Duodenal mucosa (tissue), 2 donors: ENCODE data around the gene FAM168A.
"Not testable (repeated sequence)": the region's sequence is repeated elsewhere in the genome, so short reads cannot be mapped to it uniquely, and the experiment has no call there.

Experiments used
- H3K27ac ChIP-seq: one replicate; pipeline ENCODE4 v1.7.0; 2013; ENCODE audit warnings: low read depth, low read length
- H3K27me3 ChIP-seq, 2 donors: one replicate each; pipeline ENCODE4 v1.7.0; 2013; ENCODE audit warnings: low read length in 2 of 2, control low read depth in 1 of 2; ENCODE audit not compliant: insufficient read depth in 2 of 2, control insufficient read depth in 1 of 2
- H3K36me3 ChIP-seq, 2 donors: one replicate each; pipeline ENCODE4 v1.7.0; 2013; ENCODE audit warnings: low read length in 2 of 2, control low read depth in 1 of 2; ENCODE audit not compliant: insufficient read depth in 2 of 2, control insufficient read depth in 1 of 2
- H3K4me1 ChIP-seq, 2 donors: one replicate each; pipeline ENCODE4 v1.7.0; 2013; ENCODE audit warnings: low read length in 2 of 2, control low read depth in 1 of 2; ENCODE audit not compliant: insufficient read depth in 2 of 2, control insufficient read depth in 1 of 2
- H3K4me3 ChIP-seq, 2 donors: one replicate each; pipeline ENCODE4 v1.7.0; 2013; ENCODE audit warnings: low read length in 2 of 2, low read depth in 1 of 2
- H3K9ac ChIP-seq, 2 donors: one replicate each; pipeline ENCODE4 v1.7.0; 2013; ENCODE audit warnings: low read length in 2 of 2, low read depth in 1 of 2
- H3K9me3 ChIP-seq, 2 donors: one replicate each; pipeline ENCODE4 v1.7.0; 2013; ENCODE audit warnings: low read length in 2 of 2, control low read depth in 1 of 2; ENCODE audit not compliant: control insufficient read depth in 1 of 2

Gene FAM168A

GRCh38 chr11:73596547-73596946 lies 1.4 kb downstream of the FAM168A start:
- H3K9me3 ChIP-seq: no peaks in the 10 kb centered on the region
- no peak overlapping the region for H3K9ac ChIP-seq
- no peaks in the 10 kb centered on the region for H3K36me3 ChIP-seq
- no peaks in the 10 kb centered on the region for H3K27me3 ChIP-seq
- H3K4me3 ChIP-seq: peak overlapping the region; percentile 90 to 98
- peaks cover 11 to 15% of the 10 kb centered on the region in 2 donors for H3K4me1 ChIP-seq
- H3K27ac ChIP-seq: no peak overlapping the region

GRCh38 chr11:73592640-73593039 lies 5.3 kb downstream of the FAM168A start:
- H3K36me3 ChIP-seq: no peaks in the 10 kb centered on the region
- H3K9ac ChIP-seq: no peak overlapping the region
- no peak overlapping the region for H3K27ac ChIP-seq
- H3K4me1 ChIP-seq: peaks cover 11 to 15% of the 10 kb centered on the region in 2 donors
- H3K9me3 ChIP-seq: no peaks in the 10 kb centered on the region
- H3K27me3 ChIP-seq: no peaks in the 10 kb centered on the region
- no peak overlapping the region for H3K4me3 ChIP-seq

DNA sequence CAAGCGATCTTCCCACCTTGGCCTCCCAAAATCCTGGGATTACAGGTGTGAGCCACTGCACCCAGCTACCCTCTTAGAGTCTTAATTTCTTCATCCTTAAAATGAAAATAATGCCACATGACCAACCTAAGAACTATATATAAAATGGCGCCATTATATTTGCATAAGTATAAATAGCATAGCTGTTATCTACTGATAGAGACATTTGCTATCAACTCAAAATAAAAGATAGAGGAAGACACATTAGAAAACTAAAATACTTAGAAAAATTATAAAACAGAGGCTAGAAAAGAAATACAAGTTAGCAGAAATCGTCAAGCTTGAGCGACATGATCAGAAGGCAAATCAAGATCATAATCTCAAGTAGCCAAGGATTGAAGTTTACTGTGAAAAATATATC lies 6.2 kb downstream of the FAM168A start:
- no peak overlapping the region for H3K9ac ChIP-seq
- H3K36me3 ChIP-seq: no peaks in the 10 kb centered on the region
- H3K4me1 ChIP-seq: peaks cover 4 to 10% of the 10 kb centered on the region in 2 donors
- no peak overlapping the region for H3K27ac ChIP-seq
- no peak overlapping the region for H3K4me3 ChIP-seq
- no peaks in the 10 kb centered on the region for H3K9me3 ChIP-seq
- no peaks in the 10 kb centered on the region for H3K27me3 ChIP-seq

DNA sequence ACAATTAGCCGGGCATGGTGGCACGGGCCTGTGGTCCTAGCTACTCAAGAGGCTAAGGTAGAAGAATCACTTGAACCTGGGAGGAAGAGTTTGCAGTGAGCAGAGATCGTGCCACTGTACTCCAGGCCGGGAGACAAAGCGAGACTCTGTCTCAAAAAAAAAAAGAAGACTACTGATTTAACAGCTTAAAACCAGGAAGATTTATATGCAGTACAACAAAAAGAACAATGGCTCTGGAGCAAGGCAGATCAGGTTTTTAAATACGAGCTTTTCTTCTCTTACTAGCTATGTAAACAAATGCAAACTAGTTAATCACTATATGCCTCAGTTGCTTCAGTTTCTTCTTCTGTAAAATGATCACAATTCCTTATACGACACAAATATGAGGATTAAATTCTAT lies 6.9 kb downstream of the FAM168A start:
- Histone ChIP-seq H3K27ac (no peak overlapping the region), H3K9me3 (no peaks in the 10 kb centered on the region), H3K27me3 (no peaks in the 10 kb centered on the region), H3K36me3 (no peaks in the 10 kb centered on the region), H3K4me1 (peaks cover 0 to 5% of the 10 kb centered on the region in 2 donors), H3K9ac (no peak overlapping the region), H3K4me3 (no peak overlapping the region)

DNA sequence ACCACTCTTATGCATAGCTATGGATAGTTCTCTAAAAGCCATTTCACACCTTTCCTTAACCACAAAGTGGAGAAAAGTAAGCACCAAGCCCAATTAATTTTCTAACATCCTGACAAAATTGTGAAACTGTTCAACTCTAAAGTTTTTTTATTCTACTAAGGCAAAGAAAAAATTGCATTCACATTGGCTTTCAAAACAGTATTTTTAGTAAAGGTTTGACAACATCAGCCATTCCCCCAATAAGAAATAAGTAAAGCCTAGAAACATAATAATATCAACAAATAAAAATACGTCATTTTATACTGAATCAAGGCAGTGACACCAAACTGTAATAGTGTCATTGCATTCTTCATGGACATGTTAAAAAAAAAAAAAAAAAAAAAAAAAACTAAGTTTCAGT lies 11.1 kb downstream of the FAM168A start:
- H3K4me3 ChIP-seq: no peak overlapping the region
- H3K27me3 ChIP-seq: no peaks in the 10 kb centered on the region

GRCh38 chr11:73585834-73586575 lies 11.9 kb downstream of the FAM168A start:
- no peaks in the 10 kb centered on the region for H3K27me3 ChIP-seq
- no peaks in the 10 kb centered on the region for H3K4me1 ChIP-seq
- H3K9me3 ChIP-seq: no peaks in the 10 kb centered on the region
- no peak overlapping the region for H3K27ac ChIP-seq
- no peak overlapping the region for H3K9ac ChIP-seq
- no peaks in the 10 kb centered on the region for H3K36me3 ChIP-seq
- H3K4me3 ChIP-seq: no peak overlapping the region

More for the DNA sequence above, 11.1 kb downstream of the FAM168A start:
- Histone ChIP-seq H3K36me3 (no peaks in the 10 kb centered on the region), H3K27ac (no peak overlapping the region), H3K4me1 (no peaks in the 10 kb centered on the region), H3K9ac (no peak overlapping the region), H3K9me3 (no peaks in the 10 kb centered on the region)

- H3K9ac ChIP-seq: no peak overlapping the region
- no peaks in the 10 kb centered on the region for H3K9me3 ChIP-seq
- no peak overlapping the region for H3K4me3 ChIP-seq
- H3K27me3 ChIP-seq: no peaks in the 10 kb centered on the region
- no peak overlapping the region for H3K27ac ChIP-seq
- no peaks in the 10 kb centered on the region for H3K4me1 ChIP-seq
- H3K36me3 ChIP-seq: no peaks in the 10 kb centered on the region
Observed at GRCh38 chr11:73584831-73585230, 13.1 kb downstream of the FAM168A start.

GRCh38 chr11:73582653-73583052 lies 15.3 kb downstream of the FAM168A start:
- no peaks in the 10 kb centered on the region for H3K9me3 ChIP-seq
- no peak overlapping the region for H3K4me3 ChIP-seq

DNA sequence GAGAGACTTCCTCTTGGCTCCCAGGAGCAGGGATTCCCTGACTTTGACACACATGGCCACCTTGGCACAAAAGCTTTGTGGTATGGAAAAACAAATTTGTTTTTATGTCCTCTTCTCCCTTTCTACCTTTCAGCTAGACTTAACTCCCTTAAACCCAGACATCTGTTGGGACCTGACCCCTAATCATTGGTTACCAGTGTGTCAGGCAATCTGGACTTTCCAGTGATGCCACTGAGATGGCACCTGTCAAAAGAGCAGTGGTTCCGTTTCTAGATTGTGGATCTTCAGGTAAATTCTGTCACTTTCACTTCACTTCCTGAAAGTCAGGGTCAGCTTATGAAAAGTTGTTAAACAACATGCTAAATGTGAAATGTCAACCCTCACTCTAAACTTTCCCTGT lies 17.2 kb downstream of the FAM168A start:
- H3K27me3 ChIP-seq, H3K9ac ChIP-seq, H3K27ac ChIP-seq, H3K9me3 ChIP-seq, H3K4me1 ChIP-seq, H3K4me3 ChIP-seq, H3K36me3 ChIP-seq: not testable (repeated sequence)

More at GRCh38 chr11:73582653-73583052, 15.3 kb downstream of the FAM168A start:
- Histone ChIP-seq H3K27ac (no peak overlapping the region), H3K36me3 (peaks cover 0 to 2% of the 10 kb centered on the region in 2 donors), H3K4me1 (no peaks in the 10 kb centered on the region), H3K27me3 (no peaks in the 10 kb centered on the region), H3K9ac (no peak overlapping the region)

DNA sequence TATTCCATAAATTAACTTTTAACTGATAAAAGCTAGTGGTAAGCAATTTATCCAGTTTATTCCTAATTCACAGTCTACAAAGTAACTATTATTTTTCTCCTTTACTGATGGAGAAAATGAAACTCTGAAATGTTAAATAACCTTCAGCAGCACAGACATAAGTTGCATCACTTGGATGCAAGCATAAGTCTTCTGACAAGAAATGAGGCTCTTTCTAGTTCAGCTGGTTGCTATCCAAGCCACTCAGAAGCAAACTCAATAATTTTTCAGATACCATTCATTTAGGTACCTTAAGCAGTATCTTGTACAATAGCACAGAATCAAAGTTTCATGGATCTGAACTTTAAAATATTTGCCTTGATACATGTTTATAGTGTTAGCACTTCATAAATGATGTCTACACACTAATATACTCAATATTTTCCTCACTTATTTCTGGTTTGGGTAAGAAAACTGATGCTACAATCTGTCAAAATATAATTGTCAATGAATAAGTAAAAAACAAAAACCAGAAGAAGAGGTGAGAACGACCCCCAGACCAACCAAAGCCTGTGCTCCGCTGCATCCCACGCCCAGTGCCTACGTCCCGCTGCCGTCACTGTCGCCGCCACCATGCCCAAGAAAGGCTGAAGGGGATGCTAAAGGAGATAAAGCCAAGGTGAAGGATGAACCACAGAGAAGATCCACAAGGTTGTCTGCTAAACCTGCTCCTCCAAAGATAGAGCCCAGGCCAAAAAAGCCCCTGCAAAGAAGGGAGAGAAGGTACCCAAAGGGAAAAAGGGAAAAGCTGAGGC lies 18.1 kb downstream of the FAM168A start:
- Histone ChIP-seq H3K27ac (no peak overlapping the region), H3K9ac (no peak overlapping the region), H3K27me3 (no peaks in the 10 kb centered on the region), H3K4me1 (no peaks in the 10 kb centered on the region), H3K9me3 (no peaks in the 10 kb centered on the region), H3K36me3 (peaks cover 0 to 3% of the 10 kb centered on the region in 2 donors), H3K4me3 (no peak overlapping the region)
